ENCODE data around the gene ORM1. TPM values are rescaled to one million over a fixed set of nuclear protein-coding genes. Genes with fewer than 3 reads are reported as not detected.

The ORM1 gene
- total RNA-seq, 1 donor from 2014 or later, result not detected

- Mint-ChIP-seq H3K27ac (ENCODE audit: unreplicated experiment) (peak overlapping the region; percentile 8), H3K27me3 (ENCODE audit: low read depth) (no peaks in the 10 kb centered on the region), H3K9me3 (no peaks in the 10 kb centered on the region), H3K4me3 (no peak overlapping the region), H3K36me3 (ENCODE audit: low read depth) (no peaks in the 10 kb centered on the region), H3K4me1 (no peaks in the 10 kb centered on the region)
- no peak for TF ChIP-seq CTCF (conservative IDR thresholded peaks at IDR 0.05)
- no peak for DNase-seq (ENCODE audit: low read depth, low spot score)
Observed at GRCh38 chr9:114312513-114312875, 10.4 kb upstream of the ORM1 start.

DNA sequence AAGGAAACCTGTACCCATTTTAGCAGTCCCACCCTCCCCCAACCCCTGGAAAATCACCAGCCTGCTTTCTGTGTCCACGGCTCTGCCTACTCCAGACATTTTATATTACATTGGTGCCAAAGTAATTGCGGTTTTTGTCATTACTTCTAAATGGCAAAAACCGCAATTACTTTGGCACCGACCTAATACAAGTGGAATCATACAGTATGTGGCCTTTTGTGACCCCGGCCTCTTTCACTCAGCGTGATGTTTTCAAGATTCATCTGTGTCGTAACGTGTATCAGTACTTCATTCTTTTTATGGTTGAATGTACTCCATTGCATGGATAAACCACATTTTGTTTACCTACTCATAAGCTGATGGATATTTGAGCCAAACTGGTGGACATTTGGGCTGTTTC, 9.7 kb upstream of the ORM1 start:
- Mint-ChIP-seq H3K27ac (ENCODE audit: unreplicated experiment) (no peak overlapping the region), H3K9me3 (no peaks in the 10 kb centered on the region), H3K4me1 (no peaks in the 10 kb centered on the region), H3K4me3 (no peak overlapping the region), H3K36me3 (ENCODE audit: low read depth) (no peaks in the 10 kb centered on the region), H3K27me3 (ENCODE audit: low read depth) (no peaks in the 10 kb centered on the region)
- DNase-seq (ENCODE audit: low read depth, low spot score), result no peak
- TF ChIP-seq CTCF (conservative IDR thresholded peaks at IDR 0.05), result no peak

GRCh38 chr9:114314256-114314867, 8.5 kb upstream of the ORM1 start:
- H3K4me3 Mint-ChIP-seq, result no peak overlapping the region
- no peaks in the 10 kb centered on the region for H3K9me3 Mint-ChIP-seq
- no peak overlapping the region for H3K27ac Mint-ChIP-seq (ENCODE audit: unreplicated experiment)
- DNase-seq (ENCODE audit: low read depth, low spot score), result no peak
- no peaks in the 10 kb centered on the region for H3K36me3 Mint-ChIP-seq (ENCODE audit: low read depth)
- peaks cover 4% of the 10 kb centered on the region for H3K4me1 Mint-ChIP-seq
- TF ChIP-seq CTCF (conservative IDR thresholded peaks at IDR 0.05), result no peak
- no peaks in the 10 kb centered on the region for H3K27me3 Mint-ChIP-seq (ENCODE audit: low read depth)

GRCh38 chr9:114314881-114315722, 7.8 kb upstream of the ORM1 start:
- no peak overlapping the region for H3K27ac Mint-ChIP-seq (ENCODE audit: unreplicated experiment)
- TF ChIP-seq CTCF (conservative IDR thresholded peaks at IDR 0.05), result no peak
- H3K9me3 Mint-ChIP-seq, result no peaks in the 10 kb centered on the region
- H3K36me3 Mint-ChIP-seq (ENCODE audit: low read depth), result no peaks in the 10 kb centered on the region
- H3K27me3 Mint-ChIP-seq (ENCODE audit: low read depth), result no peaks in the 10 kb centered on the region
- no peak for DNase-seq (ENCODE audit: low read depth, low spot score)
- no peak overlapping the region for H3K4me3 Mint-ChIP-seq
- H3K4me1 Mint-ChIP-seq, result peaks cover 5% of the 10 kb centered on the region

DNA sequence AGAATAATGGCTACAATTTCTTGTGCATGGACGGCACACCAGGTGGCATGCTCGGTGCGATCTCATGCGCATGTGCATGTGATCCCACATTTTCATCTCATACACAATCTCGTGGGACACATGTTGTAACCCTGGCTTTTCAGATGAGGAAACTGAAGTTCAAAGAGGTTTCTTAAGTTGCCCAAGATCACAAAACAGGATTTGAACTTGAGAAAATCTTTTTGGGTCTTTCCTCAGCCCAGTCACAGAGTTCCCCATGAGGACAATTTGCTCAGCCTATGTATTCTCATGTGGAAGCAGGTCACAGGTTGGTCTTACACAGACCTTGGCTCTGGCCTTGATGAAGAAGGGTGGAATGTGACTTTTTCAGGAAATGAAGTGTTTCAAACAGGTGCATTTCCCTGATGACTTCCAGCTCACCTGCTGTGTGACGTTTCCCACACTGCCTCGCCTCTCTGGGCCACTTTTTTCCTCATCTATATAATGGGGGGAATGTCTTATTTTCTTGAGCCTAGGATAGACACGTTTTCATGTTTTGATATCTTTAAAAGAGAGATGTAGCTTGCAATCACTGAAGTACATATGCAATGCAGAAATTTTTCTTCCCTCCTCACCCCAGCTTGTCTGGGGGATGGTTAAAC, 7.1 kb upstream of the ORM1 start:
- Mint-ChIP-seq H3K36me3 (ENCODE audit: low read depth) (no peaks in the 10 kb centered on the region), H3K27me3 (ENCODE audit: low read depth) (no peaks in the 10 kb centered on the region), H3K27ac (ENCODE audit: unreplicated experiment) (no peak overlapping the region)

More for the DNA sequence above, 7.1 kb upstream of the ORM1 start:
- Mint-ChIP-seq H3K4me1 (peaks cover 5% of the 10 kb centered on the region), H3K4me3 (no peak overlapping the region), H3K9me3 (no peaks in the 10 kb centered on the region)
- no peak for TF ChIP-seq CTCF (conservative IDR thresholded peaks at IDR 0.05)
- DNase-seq (ENCODE audit: low read depth, low spot score), result no peak
